GM18505 (cell line): ENCODE measurements around the gene SLBP.
"Not testable (repeated sequence)": the region's sequence is repeated elsewhere in the genome, so short reads cannot be mapped to it uniquely, and the experiment has no call there.

Experiments used
- ATAC-seq: cut with Tn5 transposase; IDR thresholded peaks from one replicate; pipeline ENCODE4 v1.9.1; 2021; ENCODE audit not compliant: unreplicated experiment
- POLR2A ChIP-seq: IDR thresholded peaks from 4 replicates; pipeline ENCODE4 v1.6.1; 2011; ENCODE audit warnings: borderline replicate concordance; ENCODE audit not compliant: insufficient read depth, insufficient read length; ENCODE audit errors: extremely low read depth

The SLBP gene

DNA sequence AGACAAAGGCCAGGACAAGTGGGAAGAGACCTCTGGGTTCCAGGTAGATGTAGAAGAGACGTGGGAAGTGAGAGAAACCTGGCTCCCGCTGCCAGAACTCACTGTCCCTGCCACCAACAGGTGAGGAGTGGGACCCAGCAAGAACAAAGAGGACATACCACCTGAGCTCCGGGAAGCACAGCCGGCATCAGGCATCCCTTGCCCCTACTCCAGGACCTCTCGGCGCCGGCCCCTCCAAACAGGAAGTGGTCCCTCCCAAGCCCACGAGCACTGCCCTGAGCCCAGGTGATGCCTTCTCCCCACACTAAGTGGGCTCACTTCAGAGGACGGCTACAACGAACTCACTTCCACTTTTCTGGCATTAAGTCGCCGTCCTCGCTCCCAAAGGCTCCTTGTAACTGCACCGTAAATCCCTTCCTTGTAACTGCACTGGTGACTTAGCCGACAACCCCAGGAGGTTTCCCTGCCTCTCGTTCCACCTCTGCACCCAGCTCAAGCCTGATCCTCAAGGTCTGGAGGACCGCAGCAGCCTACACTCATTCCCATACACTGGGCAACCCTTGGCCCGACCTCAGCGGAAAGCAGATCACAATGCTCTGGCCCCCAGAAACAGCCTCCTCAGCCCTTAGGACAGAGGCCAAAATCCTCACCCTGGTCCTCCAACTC, 36.9 kb downstream of the SLBP start:
- no peak for ATAC-seq
- no peak for TF ChIP-seq POLR2A

DNA sequence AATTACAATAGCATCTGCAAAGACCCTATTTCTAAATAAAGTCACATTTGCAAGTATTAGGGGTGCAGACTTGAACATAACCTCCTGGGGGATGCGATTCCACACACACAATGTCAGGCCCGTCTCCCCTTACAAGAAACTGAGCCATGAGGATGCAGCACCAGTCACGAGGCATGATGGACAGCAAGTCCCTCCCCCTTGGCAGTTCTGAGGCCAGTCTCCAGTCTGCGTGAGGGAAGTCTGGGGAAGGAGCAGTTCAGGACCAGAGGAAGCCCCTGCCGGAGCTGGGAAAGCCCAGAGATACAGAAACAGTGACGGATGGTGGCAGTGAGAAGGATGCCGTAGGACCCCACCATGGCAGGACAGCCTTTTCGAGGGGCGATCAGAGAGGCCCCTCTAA, 37.4 kb downstream of the SLBP start:
- TF ChIP-seq POLR2A, result no peak
- no peak for ATAC-seq

DNA sequence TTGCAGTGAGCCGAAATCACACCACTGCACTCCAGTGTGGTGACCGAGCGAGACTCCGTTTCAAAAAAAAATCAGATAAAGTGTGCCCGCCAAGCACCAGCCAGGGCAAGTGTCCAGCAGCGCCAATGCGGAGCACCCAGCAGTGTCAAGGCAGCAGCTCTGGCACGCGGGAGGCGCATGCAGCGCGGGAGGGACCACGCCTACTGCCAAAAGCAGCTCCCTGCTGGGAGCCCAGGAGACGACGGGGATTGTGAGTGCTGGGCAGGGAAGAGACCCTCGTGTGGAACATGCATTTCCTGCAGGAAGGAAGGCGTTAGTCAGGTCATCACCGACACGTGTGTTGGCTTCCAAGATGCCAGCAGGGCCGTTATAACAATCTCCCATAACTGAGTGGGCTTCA, 38.4 kb downstream of the SLBP start:
- TF ChIP-seq POLR2A, result no peak

DNA sequence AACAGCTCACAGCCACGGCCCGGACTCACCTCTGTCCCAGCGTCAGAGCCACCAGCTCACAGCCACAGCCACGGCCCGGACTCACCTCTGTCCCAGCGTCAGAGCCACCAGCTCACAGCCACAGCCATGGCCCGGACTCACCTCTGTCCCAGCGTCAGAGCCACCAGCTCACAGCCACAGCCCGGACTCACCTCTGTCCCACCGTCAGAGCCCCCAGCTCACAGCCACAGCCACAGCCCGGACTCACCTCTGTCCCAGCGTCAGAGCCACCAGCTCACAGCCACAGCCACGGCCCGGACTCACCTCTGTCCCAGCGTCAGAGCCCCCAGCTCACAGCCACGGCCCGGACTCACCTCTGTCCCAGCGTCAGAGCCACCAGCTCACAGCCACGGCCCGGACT, 41.1 kb downstream of the SLBP start:
- ATAC-seq, result not testable (repeated sequence)

More for the DNA sequence above, 38.4 kb downstream of the SLBP start:
- ATAC-seq, result no peak

DNA sequence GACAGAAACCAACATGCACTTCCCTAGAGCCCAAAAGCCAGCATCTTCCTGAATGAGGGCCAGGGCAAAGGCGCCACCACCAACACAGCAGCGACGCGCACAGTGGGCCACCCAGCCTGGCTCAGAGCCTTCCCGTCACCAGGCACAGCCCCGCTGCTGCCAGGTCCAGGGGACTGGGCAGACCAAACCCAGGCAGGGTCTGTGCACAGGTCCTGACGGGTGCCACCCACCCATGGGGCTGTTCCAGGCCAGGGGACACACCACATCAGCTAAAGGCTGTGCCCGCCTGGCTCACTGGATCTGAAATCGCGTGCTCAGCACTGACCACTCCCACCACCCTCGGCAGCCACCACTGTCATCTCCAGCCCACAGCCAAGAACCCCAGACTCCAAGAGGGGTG, 41.8 kb downstream of the SLBP start:
- TF ChIP-seq POLR2A, result no peak
- no peak for ATAC-seq

DNA sequence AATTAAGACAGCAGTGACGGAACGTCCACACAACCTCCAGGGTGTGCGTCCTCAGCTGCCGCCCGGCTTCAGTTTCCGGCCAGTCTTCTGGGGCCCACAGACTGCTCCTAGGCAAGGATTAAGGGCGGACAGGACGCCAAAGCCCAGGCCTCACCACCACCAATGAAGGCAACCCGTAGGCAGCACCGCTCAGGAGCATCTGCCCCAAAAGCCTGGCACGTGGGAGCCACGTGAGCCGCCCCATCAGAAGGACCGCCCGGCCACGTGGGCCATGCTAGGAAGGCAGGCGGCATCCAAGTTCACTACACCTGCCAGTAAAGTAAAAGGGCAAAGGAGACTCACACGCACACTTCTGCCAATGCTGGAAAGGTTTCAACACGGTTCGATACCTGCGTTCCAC, 42.3 kb downstream of the SLBP start:
- TF ChIP-seq POLR2A, result no peak
- no peak for ATAC-seq

DNA sequence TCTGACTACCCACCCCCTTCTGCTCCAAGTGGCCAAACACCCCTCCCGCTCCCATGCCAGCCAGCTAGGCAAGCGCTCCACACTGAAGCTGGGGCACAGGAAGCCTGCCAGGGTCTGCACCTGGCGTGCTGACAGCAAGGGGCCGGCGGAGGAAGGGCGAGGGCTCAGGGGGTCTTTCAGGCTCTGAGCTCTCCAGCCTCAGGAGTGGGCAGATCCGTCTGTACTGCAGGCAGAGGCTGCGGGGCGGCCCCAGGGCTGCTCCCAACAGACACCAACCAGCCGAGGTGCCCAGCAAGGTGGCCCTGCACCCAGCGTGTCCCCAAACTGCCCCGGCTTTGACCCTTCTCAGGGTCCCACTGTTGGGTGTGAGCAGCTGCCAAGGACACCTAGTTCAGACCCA, 42.8 kb downstream of the SLBP start:
- no peak for TF ChIP-seq POLR2A
- no peak for ATAC-seq

DNA sequence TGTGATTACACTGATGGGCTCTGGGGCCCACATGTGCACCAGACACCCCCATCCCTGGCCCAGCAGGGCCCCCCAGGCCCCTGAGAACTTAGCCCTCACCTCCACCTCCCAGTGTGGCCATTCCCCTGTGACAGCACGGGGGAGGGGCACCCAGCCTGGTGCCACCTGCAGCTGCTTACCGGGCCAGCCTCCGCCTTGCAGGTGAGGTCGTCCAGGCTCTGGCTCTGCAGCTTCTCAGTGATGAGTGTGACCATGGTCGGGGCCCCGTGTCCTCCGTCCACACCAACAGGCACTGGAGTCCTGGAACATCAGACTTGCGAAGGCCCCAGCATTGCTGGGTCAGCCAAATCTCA, 43.7 kb downstream of the SLBP start:
- ATAC-seq, result no peak
- no peak for TF ChIP-seq POLR2A

DNA sequence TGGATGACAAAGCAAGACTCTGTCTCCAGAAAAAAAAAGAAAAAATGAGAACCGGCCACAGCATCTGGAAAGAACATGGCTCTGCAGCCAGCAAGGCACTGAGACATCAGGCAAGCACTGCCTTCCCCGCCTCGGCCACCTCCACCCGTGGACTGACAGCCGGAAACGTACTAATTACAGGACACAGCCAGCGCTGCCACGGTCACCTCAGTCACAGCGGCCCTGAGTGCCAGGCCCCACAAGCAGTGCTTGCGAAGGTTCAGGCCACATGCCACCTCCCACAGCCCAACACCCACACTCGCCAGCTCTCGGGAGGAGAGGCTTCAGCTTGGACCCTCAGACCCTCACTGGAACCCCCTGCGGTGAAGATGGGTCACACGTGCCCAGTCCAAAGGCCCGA, 44.8 kb downstream of the SLBP start:
- no peak for TF ChIP-seq POLR2A
- no peak for ATAC-seq

DNA sequence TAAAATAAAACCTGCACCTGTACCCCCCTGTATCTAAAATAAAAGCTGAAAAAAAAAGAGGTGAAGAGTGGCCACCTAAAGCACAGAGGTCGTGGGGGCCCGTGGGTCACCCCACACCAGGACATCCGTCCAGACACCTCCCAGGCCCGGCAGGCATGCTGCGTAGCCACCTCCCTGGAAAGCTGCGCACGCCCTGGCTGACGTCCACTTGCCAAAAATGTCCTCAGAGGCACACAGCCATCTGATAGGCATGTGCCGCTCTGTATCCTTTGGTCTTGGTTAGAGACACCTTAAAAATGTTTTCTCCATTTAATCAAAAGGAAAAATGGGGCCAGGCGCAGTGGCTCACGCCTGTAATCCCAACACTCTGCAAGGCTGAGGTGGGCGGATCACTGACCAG, 45.7 kb downstream of the SLBP start:
- TF ChIP-seq POLR2A, result no peak
- no peak for ATAC-seq

DNA sequence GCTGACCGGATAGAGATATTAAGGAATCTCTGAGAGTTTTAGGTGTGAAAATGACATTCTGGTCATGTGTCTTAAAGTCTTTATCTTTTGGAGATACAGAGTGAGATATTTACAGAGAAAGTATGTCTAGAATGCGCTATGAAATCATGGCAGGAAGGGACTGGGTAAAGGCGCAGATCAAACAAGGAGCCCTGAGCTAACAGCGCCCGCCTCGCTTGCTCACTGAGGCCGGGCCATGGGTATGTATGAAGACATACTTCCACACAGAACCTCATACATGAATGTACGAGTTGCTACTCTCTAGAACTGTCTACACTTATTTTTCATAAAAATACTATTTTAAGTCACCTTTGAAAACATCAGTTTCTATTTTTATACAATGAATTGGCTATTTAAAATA, 48.0 kb downstream of the SLBP start:
- TF ChIP-seq POLR2A, result no peak
- ATAC-seq, result no peak

DNA sequence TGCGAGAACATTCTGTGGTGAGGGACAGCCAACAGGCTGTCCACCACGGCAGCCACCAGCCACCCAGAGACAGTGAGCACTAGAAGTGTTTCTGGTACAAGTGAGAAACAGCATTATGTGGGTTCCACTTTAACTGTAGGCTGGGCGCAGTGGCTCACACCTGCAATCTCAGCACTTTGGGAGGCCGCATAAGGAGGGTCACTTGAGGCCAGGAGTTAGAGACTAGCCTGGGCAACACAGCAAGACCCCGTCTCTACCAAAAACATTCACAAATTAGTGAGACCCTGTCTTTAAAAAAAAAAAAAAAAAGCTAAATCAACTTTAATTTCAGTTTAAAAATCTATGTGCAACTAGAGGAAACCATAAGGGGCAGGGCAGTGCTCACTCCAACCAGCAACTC, 48.6 kb downstream of the SLBP start:
- TF ChIP-seq POLR2A, result no peak
- ATAC-seq, result no peak

DNA sequence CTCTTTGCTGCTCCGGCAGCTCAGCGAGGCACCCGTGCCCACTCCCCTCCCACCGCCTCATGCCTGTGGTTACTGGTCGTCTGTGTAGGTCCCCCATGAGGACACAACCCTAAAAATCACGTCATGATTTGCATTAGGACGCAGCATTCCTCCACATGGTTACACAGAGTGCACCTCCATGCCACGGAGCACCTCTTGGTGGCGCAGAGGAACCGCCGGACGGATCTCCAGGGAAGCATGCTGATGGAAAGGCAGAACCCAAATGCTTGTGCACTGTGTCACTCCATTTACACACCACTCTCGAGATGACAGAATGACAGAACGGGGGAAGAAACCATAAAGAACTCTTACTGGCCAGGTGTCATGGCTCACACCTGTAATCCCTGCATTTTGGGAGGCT, 50.4 kb downstream of the SLBP start:
- no peak for TF ChIP-seq POLR2A
- ATAC-seq, result no peak

DNA sequence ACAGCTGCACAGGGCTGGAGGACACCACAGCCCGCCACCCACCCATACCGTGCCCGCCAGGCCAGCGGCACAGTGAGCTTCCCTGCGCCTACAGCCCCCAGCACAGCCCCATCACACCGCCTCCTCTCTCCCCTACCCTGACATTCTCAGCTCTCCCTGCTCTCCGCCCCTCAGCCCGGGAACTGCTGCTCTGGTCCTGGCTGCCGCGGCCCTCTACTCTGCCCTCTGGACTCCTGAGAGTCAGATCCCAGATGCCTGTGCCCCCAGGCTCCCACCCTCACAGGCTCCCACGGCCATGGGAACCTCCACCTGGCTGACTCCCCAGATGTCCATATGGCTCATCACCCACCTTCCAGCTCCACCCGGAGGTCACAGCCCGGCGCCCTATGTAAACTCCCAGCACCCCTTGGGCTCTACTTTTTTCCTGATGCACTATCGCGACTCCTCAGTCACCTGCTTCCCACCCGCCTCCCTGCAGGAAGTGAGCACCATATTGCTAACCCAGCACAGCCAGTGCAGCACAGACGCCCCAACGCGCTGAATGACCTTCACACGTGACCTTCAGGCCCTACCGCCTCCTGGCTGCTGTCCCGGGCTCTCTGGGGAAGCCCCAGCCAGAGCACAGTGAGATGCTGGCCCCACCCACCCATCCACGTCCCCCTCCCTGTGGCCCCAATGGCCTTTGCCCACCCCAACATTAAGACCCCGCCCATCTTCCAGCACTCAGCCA, 51.0 kb downstream of the SLBP start:
- ATAC-seq, result no peak
- TF ChIP-seq POLR2A, result no peak
